NCI-H2227 (cell line): ENCODE results near the gene SYNE1.
"Not testable (repeated sequence)": the region's sequence is repeated elsewhere in the genome, so short reads cannot be mapped to it uniquely, and the experiment has no call there.

Experiments
- DNase-seq: peaks from one replicate; lab custom pipeline; 2025; ENCODE audit not compliant: unreplicated experiment; lab: John Stamatoyannopoulos, UW

The SYNE1 gene

DNA sequence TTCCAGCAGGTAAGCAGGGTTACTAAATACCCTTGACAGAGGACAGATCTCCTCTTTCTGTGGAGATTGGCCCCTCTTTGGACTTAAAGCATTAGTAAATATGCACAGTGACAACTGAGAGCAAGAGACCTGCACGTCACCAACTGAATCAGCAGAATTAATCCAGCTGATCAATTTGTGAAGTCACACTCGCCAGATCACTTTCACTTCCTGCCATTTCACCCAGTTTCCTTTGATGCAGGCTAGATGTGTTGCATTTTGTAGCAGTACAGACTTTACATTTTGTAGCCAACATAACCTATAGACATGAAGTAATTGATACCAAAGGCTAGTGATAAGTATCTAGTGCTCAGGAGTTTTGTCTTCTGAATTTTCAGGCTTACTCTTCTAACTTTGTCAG is 11.9 kb downstream of the SYNE1 start:
- no peak for DNase-seq

DNA sequence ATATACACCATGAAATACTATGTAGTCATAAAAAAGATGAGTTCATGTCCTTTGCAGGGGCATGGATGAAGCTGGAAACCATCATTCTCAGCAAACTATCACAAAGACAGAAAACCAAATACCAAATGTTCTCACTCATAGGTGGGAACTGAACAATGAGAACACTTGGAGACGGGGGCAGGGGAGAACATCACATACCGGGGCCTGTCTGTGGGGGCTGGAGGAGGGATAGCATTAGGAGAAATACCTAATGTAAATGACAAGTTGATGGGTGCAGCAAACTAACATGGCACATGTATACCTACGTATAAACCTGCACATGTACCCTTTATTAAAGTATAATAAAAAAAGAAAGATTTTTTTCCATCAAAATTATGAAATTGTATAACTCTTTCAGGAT is 22.4 kb downstream of the SYNE1 start:
- DNase-seq, result not testable (repeated sequence)

DNA sequence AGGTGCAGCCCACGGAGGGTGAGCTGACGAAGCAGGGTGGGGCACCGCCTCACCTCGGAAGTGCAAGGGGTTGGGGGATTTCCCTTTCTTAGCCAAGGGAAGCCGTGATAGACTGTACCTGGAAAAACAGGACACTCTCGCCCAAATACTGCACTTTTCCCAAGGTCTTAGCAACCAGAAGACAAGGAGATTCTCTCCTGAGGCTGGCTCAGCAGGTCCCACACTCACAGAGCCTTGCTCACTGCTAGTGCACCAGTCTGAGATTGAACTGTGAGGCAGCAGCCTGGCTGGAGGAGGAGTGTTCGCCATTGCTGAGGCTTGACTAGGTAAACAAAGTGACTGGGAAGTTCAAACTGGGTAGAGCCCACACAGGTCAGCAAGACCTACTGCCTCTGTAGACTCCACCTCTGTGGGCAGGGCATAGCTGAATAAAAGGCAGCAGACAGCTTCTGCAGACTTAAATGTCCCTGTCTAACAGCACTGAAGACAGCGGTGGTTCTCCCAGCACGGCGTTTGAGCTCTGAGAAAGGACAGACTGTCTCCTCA is 28.0 kb downstream of the SYNE1 start:
- no peak for DNase-seq

DNA sequence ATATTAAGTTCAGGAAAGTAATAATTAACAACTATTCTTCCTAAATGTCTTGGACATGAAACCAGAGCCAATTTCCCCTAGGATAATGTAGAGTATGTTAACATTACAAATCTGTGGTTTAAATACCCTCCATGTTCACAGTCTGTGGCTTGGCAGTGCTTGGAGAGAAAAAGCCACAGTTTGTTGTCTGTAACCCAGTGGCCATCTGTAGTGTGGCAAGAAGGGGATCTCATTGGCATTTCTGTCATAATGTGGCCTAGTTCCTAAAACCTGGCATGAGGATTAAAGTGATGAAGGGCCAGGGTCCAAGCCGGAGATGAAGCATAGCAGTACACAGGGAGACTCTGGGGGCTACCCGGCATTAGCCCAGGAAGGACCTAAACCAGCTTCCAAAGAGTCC is 31.2 kb downstream of the SYNE1 start:
- DNase-seq, result no peak

DNA sequence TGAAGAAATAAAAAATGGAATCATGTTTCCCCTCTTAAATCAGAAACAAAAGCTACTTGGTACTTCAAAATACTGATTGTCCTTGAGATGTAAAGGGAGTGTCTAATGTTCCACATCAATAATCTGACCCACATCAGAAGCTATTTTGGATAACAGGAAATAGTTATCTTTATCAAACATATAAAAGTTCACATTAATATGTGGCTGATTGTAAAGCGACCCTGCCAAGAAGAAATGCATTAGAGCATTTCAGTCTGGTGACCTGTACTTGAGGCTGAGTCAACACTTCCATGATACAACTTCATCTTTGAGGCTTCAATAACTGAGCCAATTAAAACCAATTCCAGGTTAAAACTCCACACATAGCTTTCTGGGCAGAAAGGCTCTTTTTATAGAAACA is 31.8 kb downstream of the SYNE1 start:
- no peak for DNase-seq

DNA sequence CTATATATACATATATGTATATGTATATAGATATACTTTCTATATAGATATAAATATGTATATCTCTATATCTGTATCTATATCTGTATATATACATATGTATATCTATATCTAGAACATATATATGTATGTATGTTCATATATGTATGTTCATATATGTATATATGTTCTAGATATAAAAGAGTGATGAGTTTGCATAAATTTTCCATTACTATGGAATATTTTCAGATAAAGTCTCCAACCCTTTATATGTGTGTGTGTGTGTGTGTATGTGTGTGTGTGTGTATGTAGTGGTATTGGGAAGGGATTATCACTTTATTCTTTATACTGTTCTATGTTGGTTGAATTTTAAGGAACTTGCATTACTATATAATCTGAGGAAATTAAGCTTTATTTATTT is 33.3 kb downstream of the SYNE1 start:
- DNase-seq, result no peak

DNA sequence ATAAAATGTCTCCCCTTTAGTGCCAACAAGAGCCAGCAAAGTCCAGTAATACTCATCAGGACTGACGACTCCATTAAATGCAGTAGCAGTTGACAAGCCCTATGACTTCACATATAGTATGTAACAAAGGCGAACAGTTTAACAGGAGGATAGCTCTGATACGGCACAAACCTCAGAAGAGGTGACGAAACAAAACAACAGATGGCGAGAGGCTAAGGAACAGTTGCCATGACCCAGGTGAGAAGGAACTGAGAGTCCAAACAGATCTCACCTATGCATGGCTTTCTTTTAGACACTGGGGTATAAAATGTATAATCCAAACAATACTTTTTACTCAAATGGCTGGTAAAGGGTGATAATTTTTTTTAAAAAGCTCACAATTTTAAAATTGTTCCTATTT is 37.1 kb downstream of the SYNE1 start:
- no peak for DNase-seq

DNA sequence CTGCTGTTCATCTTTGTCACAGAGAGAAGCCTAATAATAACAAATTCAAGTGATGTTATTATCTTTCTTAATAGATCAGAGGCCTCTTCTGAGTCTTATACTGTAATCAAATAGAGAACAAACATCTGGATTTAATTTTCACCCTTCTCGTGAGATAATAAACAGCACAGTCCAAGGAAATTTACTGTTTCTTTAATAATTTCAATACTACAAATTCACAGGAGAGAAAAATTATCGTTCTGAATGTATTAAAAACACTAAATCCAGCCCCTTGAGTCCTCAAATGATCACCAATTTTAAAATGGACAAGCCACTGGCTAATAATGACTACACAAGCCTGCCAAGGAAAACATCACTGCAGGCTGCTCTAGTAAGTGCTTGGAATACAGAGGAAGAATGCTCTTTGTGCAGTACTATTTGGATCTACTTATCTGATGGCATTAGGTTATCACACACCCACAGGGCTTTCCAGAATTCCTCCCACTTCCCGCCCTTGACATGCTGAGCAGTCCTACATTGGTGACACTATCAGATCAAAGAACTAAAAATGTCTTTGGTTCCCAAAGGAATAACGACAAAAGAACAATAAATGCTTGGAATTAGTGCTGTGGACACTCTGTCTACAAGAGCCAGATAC is 38.1 kb downstream of the SYNE1 start:
- no peak for DNase-seq

DNA sequence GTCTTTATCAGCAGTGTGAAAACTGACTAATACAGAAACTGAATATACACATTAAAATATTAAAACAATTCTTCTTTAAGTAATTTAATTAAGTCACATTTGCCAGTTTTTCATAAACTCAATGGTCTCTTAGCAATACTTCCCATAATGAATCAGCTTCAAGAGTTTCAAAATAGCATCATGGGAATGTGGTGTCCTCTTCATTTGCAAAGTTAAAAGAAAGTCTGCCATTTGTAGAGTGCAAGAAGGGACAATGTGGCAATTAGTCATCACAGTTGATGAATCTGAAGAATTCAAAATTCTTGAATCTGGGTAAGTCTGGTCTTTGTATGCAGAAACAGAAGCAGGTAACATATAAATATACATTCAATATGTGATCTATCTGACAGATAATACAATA is 38.7 kb downstream of the SYNE1 start:
- no peak for DNase-seq

DNA sequence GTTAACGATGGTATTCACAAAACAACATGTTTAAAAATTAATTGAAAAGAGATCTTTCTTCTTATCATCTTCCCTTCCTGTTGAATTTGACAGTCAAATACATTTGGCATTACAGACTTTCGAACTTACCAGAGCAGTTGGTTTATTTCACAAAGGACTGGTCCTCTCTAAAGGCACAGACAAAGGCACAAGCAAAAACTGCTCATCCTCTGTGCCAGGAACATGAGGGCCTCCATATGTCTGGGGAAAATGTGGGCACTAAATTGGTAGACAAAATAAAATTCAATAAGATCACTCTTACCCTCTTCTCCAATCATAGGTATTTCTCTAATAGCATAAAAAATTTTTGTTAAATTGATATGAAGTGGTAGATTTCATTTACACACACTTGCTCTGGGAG is 40.4 kb downstream of the SYNE1 start:
- DNase-seq, result no peak

DNA sequence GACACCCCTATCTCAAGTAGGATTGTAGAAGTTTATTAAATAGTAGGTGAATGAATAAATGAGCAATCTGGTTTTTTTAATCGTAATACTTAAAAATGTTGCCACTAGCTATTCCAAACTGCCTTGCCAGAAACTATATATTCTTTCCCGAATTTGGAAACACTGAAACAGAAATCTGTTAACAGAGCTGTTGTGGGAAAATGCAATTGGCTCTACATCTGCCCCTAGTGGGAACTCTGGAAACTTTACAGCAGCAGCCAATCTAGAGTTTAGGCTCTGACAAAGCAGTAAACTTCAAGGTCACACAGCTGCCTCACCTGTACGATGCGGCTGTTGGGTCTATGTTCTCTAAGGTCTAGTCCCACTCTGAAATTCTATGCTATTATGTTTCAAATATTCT is 41.7 kb downstream of the SYNE1 start:
- no peak for DNase-seq

DNA sequence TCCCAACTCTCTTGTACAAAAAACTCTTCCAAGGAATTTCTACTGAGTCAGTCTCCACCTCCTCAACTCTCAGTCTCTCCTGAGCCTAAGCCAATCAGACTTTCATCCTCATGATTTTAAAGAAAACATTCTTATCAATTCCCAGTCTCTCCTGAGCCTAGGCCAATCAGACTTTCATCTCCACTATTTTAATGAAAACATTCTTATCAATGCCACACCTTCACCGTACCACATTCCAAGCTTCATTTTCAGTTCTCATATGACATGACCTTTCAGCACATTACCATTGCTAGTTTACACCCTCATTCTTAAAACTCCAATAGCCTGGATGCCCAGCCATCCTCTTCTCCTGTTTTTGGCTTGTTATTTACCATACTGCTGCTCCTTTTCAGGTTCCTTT is 42.5 kb downstream of the SYNE1 start:
- DNase-seq, result no peak

DNA sequence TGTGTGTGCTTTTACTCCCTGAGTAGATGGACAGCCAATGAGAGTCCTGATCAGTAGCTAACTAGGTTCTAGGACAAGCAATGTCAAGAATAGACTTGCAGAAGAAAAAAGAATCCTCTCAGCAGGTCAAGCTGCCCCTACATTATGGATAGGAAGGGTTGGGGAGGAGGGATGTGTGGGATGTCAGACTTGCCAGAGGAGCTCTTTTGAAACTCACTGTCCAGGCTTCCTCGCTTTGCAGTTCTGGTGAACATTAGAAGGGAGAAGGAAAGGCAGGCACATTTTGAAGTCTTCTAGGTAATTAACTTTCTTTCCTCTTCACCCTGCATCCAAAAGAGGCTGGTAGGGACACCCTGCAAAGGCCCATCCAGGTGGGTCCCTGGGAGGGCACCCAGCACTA is 48.7 kb downstream of the SYNE1 start:
- DNase-seq, result no peak

DNA sequence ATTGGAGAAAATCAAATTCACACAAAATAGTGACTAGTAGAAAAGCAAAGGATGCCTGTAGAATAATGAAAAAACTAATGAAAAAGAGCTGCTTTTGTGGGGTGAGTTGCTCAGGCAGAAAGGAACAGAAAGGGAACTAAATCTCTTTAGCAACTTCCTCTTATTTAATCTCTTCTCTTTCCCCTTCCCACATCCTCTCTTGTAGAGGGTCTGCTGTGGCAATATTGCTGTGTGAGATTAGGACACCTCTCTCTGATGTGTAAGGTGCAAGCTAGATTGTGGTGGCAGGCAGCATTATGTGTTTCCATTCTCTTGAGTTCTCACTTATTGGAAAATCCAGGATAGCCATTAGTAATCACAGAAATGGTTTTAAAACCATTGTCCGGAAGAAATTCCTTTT is 49.7 kb downstream of the SYNE1 start:
- DNase-seq, result no peak

DNA sequence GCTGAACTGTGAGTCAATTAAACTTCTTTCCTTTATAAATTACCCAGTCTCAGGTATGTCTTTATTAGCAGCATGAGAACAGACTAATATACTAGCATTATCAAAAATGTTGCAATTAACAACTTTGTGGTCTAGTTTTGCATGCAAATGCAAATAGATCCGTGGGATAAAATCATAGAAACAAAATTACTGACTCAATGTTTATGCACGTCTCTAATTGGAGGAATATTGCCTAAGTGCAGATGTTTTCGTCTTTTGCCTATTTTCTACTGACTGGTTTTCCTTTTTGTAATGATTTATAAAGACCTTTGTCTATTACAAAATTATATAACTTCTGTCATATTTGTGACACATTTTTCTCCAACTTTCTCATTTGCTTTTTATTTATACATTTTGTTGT is 51.9 kb downstream of the SYNE1 start:
- no peak for DNase-seq

DNA sequence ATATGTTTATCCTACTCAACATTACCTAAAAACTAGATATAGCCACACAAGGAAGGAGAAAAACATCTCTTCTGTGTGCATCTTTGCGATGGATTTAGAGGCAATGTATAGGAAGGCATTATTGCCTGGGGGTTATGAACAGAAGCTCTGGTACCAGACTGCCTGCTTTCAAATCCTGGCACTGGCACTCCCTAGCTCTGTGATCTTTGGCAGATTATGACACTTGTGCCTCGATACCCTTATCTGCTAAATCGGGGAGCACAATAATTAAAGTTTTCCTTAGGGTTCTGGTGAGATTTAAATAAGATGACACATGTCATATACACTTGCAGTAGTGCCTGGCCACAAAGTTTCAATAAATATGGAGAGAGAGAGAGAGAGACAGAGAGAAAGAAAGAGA is 53.3 kb downstream of the SYNE1 start:
- DNase-seq, result no peak

DNA sequence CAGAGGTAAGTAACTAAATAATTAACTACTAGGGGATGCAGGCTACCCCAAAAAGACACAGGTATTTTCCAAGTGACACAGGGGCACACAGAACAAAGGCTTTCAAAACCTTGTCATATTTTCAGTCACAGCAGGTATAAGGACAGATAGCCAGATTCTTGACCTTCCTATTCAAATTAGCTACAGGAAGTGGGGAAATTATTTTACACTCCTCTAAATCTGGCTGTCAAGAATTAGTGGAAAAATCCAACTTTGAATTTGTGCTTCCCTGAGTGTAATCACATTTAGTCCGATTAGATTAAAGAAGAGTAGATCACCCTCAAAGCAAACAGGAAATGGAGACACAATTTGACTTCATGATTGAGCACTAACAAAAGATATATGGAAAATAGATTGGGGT is 60.6 kb downstream of the SYNE1 start:
- no peak for DNase-seq

DNA sequence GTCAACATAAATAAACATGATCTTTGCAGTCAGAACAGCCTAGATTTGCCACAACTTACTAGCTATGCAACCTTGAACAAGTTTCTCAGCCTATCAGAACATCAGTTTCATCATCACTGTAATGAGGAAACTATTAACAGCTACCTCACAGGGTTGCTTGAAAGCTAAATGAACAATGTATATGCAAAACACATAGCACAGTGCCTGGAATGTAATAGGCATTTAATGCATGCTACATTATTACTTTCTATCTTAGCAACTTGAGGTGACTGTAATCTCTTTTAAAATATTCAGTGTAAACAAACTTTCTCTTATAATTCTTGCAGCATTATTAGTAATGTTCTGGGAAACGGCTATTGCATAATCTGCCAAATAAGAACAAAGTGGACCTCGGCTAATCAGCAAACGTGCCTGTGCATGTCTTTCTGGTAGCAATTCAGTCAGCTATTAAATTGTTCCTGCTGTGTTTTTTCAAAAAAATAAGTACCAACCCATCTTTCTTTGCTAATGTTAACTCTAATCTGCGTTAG is 61.5 kb downstream of the SYNE1 start:
- no peak for DNase-seq

DNA sequence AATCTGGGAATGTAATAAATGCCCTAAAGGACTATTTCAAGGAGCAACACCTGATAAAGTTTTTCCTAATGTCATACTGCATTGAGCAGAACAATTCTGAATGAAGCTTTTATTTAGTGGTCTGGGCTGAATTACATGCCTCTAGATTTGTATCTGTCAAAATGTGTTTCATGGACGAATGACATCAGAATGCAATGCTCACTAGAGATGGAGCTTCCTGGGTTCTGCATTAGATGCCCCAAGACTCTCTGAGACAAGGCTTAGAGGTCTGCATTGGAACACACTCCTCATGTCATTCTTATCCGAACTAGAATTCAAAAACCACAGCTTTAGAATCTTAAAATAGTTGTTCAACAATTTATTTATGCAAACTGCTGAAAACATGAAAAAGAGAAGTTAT is 62.0 kb downstream of the SYNE1 start:
- no peak for DNase-seq

DNA sequence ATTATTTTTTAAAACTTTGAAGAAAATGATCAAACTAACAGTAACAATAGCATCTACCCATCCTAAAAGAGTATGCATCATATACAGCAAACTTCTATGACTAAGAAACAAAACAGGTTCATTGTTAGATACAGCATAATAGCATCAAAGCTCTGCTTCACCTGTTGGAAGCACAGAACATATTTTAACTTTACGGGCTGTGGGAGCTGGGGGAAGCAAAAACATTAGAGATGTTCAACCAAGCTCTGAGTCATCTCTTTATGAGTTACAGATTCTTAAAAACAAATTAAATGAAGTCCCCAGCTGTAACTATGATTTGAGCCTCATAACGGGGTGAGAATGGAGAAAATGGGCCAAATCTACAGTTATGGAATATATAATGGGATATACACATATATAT is 63.4 kb downstream of the SYNE1 start:
- no peak for DNase-seq

DNA sequence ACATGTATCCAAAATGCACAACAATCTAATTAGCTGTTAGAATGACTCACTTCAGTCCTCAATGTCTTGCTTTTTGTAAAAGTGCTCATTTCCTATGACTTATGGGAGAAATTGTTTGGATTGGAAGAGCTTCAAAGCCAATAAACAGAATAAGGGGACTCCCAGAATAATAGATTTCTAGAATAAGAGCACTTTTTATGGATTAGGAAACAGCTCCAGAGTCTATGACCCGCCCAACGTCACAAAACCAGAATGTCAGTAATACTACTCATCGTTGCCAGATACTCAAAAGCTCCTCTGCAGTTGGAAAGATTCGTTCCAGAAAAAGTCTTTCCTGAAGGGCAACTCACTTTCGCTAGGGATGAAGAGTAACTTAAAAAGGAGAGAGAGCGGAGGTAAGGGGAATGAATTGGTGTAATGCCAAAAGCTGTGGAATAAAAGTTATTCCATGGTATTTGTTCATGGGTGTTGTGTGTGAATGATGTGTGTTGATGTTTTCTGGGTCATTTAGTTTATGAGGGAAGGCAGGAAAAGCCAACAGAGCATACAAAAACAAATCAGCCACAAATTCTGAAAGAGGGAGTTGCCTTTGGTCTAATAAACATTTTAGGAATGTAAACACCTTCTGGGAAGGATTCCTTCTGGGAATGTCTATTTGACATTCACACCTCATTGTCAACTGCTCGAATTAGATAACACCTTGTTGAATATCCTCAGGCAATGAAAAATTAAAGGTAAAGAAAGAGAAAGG is 64.6 kb downstream of the SYNE1 start:
- DNase-seq, result no peak

DNA sequence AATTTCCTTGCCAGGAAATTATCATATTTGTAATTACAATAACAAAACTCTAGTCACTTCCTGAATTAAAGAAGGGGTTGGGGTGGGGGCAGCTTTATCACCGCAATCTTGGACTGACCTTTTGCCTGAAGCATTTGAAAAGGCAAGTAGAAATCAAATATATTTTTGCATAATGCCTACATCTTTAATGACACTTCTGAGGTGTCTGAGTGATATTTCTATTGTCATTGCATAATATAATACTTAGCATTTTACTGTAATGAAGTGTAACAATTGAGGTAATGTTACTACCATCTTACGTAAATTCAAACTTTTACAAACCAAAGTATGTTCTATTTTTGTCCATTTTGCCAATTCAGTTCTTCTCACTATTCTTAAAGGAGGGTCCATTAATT is 65.2 kb downstream of the SYNE1 start:
- no peak for DNase-seq

DNA sequence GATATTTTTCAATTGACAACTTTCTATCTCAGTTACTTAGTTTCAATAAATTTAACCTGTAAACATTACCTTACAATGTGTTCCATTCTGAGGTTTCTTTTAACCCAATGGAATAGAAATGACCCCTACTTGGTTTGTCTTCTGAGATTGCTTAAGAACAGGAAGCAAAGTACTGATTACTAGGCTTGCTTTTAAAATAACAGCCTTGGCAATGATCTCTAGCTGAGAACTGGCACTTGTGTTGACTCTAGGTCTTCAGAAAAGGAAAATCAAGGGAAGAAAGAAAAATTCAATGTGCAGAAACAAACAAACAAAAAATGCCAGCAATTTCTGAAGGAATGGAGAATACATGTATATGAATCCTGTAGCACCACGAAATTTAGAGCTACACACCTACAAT is 66.1 kb downstream of the SYNE1 start:
- no peak for DNase-seq
